C4-2B (cell line): ENCODE results near the gene IHH.

ENCODE experiments used
- ZFX ChIP-seq: fragments of 450-650 bp; IDR thresholded peaks from 2 replicates; pipeline ENCODE4 v1.6.1; 2017
- TF ChIP-seq, protein P1 (sequence below): fragments of 450-650 bp; conservative IDR thresholded peaks from 2 replicates; pipeline ENCODE4 v1.5.1; 2017; ENCODE audit warnings: mild to moderate bottlenecking

DNA sequence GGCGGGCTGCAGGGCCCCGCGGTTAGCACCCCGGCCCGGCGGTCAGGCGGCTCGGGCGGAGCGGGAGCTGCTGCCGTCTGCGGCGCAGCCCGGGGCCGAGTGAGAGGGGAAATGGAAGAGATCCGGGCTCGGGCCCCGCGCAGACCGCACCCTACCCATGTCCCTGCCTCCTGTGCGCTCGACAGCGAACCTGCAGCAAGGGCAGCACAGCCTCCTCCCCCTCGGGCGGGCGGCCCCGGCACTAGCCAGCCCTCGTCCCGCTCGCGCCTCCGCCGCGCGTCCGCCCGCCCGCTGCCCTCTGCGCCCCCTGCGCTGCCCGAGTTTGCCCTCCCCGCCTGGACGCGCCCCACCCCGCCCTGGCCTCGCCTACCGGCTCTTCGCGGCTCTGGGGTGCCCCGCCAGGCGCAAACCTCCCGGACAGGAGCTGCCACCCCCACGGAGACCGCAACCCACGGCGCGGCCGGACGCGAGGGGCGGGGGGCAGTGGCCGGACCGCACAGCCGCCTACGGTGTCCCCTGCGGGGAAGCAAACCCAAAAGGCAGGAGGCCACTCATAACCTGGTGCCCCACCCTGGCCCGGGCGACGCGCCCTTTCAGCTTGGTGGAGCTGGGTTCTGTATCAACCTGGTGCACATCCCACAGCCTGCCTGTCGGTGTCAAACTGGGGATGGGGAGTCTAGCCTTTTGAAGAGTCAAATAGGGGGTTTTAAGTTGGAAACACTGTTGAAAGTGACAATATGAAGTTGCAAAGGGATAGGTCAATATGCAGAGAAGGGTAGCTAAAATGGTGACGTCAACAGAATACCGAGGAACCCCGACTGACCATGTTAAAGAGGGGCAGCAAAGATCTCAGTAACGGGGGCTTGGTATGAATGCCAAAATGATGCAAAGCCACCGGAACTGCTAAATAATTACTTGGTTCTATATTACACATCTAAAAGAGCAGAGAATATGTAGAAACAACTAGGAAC lies at the start of gene IHH:
- TF ChIP-seq, protein P1, sequence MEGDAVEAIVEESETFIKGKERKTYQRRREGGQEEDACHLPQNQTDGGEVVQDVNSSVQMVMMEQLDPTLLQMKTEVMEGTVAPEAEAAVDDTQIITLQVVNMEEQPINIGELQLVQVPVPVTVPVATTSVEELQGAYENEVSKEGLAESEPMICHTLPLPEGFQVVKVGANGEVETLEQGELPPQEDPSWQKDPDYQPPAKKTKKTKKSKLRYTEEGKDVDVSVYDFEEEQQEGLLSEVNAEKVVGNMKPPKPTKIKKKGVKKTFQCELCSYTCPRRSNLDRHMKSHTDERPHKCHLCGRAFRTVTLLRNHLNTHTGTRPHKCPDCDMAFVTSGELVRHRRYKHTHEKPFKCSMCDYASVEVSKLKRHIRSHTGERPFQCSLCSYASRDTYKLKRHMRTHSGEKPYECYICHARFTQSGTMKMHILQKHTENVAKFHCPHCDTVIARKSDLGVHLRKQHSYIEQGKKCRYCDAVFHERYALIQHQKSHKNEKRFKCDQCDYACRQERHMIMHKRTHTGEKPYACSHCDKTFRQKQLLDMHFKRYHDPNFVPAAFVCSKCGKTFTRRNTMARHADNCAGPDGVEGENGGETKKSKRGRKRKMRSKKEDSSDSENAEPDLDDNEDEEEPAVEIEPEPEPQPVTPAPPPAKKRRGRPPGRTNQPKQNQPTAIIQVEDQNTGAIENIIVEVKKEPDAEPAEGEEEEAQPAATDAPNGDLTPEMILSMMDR = no peak
- TF ChIP-seq ZFX = no peak
